NCI-H1436 treated with DMSO at 0.1 percent for 48 hours (cell line): ENCODE data around the gene SMARCA4.

ENCODE experiments used
- DNase-seq: peaks from one replicate; lab custom pipeline; 2025; lab: John Stamatoyannopoulos, UW

Gene SMARCA4

GRCh38 chr19:11035441-11036377 lies 74.9 kb downstream of the SMARCA4 start:
- DNase-seq, result peak; percentile 13

GRCh38 chr19:11038511-11038910 lies 77.7 kb downstream of the SMARCA4 start:
- DNase-seq, result no peak

- no peak for DNase-seq
These were observed 80.4 kb downstream of the SMARCA4 start for GRCh38 chr19:11041194-11041593.

GRCh38 chr19:11041966-11042627 lies 81.3 kb downstream of the SMARCA4 start:
- no peak for DNase-seq

- no peak for DNase-seq
These were observed 83.6 kb downstream of the SMARCA4 start for GRCh38 chr19:11044431-11044830.

- no peak for DNase-seq
These were observed 84.7 kb downstream of the SMARCA4 start for GRCh38 chr19:11045536-11045935.

GRCh38 chr19:11046605-11047354 lies 86.0 kb downstream of the SMARCA4 start:
- no peak for DNase-seq

- DNase-seq, result no peak
These were observed 87.0 kb downstream of the SMARCA4 start for GRCh38 chr19:11047866-11048265.

GRCh38 chr19:11050323-11051114 lies 89.7 kb downstream of the SMARCA4 start:
- no peak for DNase-seq

- DNase-seq, result no peak
These were observed 93.0 kb downstream of the SMARCA4 start for GRCh38 chr19:11053817-11054195.

GRCh38 chr19:11054200-11054599 lies 93.4 kb downstream of the SMARCA4 start:
- no peak for DNase-seq

- no peak for DNase-seq
These were observed 93.8 kb downstream of the SMARCA4 start for GRCh38 chr19:11054628-11055027.

- DNase-seq, result no peak
These were observed 97.6 kb downstream of the SMARCA4 start for GRCh38 chr19:11058246-11059030.

- DNase-seq, result no peak
These were observed 98.9 kb downstream of the SMARCA4 start for GRCh38 chr19:11059511-11060358.

- no peak for DNase-seq
These were observed 101.1 kb downstream of the SMARCA4 start for GRCh38 chr19:11061952-11062351.

- no peak for DNase-seq
These were observed 102.6 kb downstream of the SMARCA4 start for GRCh38 chr19:11063434-11063833.

- no peak for DNase-seq
These were observed 104.0 kb downstream of the SMARCA4 start for GRCh38 chr19:11064831-11065303.

GRCh38 chr19:11066326-11066725 lies 105.5 kb downstream of the SMARCA4 start:
- no peak for DNase-seq

- DNase-seq, result no peak
These were observed 106.7 kb downstream of the SMARCA4 start for GRCh38 chr19:11067356-11068113.
